ENCODE results near the gene GFPT2. TPM values are rescaled to one million over a fixed set of nuclear protein-coding genes. Genes with fewer than 3 reads are reported as not detected.

The GFPT2 gene
- total RNA-seq, 2 experiments from 2014 or later, result not detected

DNA sequence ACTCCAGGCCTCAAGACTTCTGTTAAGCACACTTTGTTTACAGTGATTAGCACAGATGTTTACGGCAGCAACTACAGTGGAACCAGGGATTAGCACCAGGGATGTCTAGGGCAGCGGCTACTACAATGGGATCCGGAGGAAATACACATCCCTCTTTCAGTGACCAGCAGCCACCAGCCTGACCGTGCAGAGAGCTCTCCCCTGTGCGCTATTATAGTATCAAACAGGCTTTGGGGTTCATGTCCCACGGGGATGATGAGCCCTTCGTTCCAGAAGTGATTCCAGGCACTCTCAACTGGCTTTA lies 21.5 kb downstream of the GFPT2 start:
- no peaks in the 10 kb centered on the region for H3K36me3 ChIP-seq (ENCODE audit: insufficient read depth, low read length)
- H3K4me1 ChIP-seq (ENCODE audit: insufficient read depth, low read length, poor library complexity, severe bottlenecking), result no peaks in the 10 kb centered on the region
- H3K9me2 ChIP-seq (ENCODE audit: insufficient read depth, low read length), result no peaks in the 10 kb centered on the region
- intact Hi-C loops (cut with micrococcal nuclease; ENCODE audit: unreplicated experiment), result no loop called here
- TF ChIP-seq, protein P1, sequence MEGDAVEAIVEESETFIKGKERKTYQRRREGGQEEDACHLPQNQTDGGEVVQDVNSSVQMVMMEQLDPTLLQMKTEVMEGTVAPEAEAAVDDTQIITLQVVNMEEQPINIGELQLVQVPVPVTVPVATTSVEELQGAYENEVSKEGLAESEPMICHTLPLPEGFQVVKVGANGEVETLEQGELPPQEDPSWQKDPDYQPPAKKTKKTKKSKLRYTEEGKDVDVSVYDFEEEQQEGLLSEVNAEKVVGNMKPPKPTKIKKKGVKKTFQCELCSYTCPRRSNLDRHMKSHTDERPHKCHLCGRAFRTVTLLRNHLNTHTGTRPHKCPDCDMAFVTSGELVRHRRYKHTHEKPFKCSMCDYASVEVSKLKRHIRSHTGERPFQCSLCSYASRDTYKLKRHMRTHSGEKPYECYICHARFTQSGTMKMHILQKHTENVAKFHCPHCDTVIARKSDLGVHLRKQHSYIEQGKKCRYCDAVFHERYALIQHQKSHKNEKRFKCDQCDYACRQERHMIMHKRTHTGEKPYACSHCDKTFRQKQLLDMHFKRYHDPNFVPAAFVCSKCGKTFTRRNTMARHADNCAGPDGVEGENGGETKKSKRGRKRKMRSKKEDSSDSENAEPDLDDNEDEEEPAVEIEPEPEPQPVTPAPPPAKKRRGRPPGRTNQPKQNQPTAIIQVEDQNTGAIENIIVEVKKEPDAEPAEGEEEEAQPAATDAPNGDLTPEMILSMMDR (conservative IDR thresholded peaks at IDR 0.05; ENCODE audit: low read length), result no peak
- no peak for TF ChIP-seq EZH2phosphoT487 (IDR thresholded peaks at IDR 0.05; ENCODE audit: borderline replicate concordance, low read depth, low read length)
- no peak for DNase-seq (ENCODE audit: low spot score)
- no peaks in the 10 kb centered on the region for H3K79me2 ChIP-seq (ENCODE audit: insufficient read depth, low read depth, low read length)
- BruUV-seq (replicated peaks), result no TSS peak
- no peak overlapping the region for H3K27ac ChIP-seq (ENCODE audit: low read depth, low read length, poor library complexity, severe bottlenecking)
- CTCF ChIA-PET (ENCODE audit: unreplicated experiment), result no interaction called here
- no peak overlapping the region for H2AFZ ChIP-seq (ENCODE audit: low read length)
- no peaks in the 10 kb centered on the region for H3K9me3 ChIP-seq (ENCODE audit: low read length)
- POLR2A ChIA-PET, result no interaction called here
- H3K4me2 ChIP-seq (ENCODE audit: low read length), result no peak overlapping the region
- H4K20me1 ChIP-seq (ENCODE audit: insufficient read depth, low read length), result no peaks in the 10 kb centered on the region
- H3K4me3 ChIP-seq (ENCODE audit: low read depth, low read length, poor library complexity, severe bottlenecking), result no peak overlapping the region

DNA sequence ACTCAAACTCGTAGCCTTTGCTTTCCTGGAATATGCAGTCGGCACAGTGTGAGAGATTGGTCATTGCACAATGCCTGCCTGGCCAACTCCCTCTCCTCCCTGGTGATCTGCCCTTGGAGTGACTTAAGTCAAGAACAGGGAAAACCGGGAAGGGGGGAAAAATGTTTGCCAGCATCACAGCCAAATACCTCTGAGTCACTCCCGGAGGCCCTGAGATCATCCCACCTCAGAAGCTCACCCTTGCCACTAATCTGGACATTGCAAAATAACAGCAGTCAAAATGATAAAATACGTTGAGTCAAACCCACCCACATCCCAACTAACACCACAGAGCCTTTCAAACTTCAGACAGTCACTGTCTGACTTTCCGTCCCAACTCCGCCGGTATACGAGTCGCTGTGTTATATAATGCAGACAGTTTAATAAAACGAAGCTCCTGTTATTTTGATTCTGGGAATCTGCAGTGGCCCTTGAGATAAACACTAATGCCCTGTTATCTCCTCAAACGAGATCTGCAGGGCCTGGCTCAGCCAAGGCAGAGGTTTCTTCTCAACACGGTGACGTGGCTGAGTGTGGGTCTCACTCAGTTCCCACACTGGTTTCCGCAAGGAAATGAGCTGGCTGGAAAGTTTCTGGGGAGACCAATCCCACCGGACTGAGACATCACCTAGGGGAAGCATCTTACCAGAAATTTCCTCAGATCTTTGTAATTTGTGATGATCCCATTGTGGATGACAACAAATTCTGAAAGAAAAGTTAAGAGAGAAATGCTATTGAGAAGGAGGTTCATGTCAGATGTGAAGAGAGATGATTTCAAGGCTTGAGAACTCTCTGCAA lies 22.1 kb downstream of the GFPT2 start:
- DNase-seq (ENCODE audit: low spot score), result no peak
- H3K4me1 ChIP-seq (ENCODE audit: insufficient read depth, low read length, poor library complexity, severe bottlenecking), result no peaks in the 10 kb centered on the region
- H2AFZ ChIP-seq (ENCODE audit: low read length), result no peak overlapping the region
- H3K4me3 ChIP-seq (ENCODE audit: low read depth, low read length, poor library complexity, severe bottlenecking), result no peak overlapping the region
- H3K9me3 ChIP-seq (ENCODE audit: low read length), result no peaks in the 10 kb centered on the region
- H3K36me3 ChIP-seq (ENCODE audit: insufficient read depth, low read length), result no peaks in the 10 kb centered on the region
- no peak for TF ChIP-seq EZH2phosphoT487 (IDR thresholded peaks at IDR 0.05; ENCODE audit: borderline replicate concordance, low read depth, low read length)
- TF ChIP-seq, protein P1 (conservative IDR thresholded peaks at IDR 0.05; ENCODE audit: low read length), result no peak
- H3K9me2 ChIP-seq (ENCODE audit: insufficient read depth, low read length), result no peaks in the 10 kb centered on the region
- no peaks in the 10 kb centered on the region for H3K79me2 ChIP-seq (ENCODE audit: insufficient read depth, low read depth, low read length)
- no peak overlapping the region for H3K27ac ChIP-seq (ENCODE audit: low read depth, low read length, poor library complexity, severe bottlenecking)
- POLR2A ChIA-PET, result no interaction called here
- H3K4me2 ChIP-seq (ENCODE audit: low read length), result no peak overlapping the region
- BruUV-seq (replicated peaks), result no TSS peak
- intact Hi-C loops (cut with micrococcal nuclease; ENCODE audit: unreplicated experiment), result no loop called here
- CTCF ChIA-PET (ENCODE audit: unreplicated experiment), result no interaction called here
- no peaks in the 10 kb centered on the region for H4K20me1 ChIP-seq (ENCODE audit: insufficient read depth, low read length)

DNA sequence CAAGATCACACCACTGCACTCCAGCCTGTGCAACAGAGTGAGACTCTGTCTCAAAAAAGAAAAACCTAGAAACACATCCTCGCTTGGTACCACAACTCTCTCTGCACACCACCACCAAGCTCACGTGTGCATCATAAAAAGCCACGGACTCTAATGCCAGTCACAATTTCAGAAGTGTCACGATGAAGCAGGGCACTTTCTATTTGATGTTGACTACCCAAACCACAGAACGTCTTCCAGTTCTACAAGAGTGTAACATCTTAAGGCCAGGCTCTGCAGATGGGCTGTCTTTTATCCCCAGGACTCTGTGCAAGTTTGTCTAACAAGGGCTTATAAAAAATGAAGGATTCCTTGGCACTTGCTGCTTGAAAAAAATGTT lies 22.9 kb downstream of the GFPT2 start:
- no peak for DNase-seq (ENCODE audit: low spot score)
- TF ChIP-seq, protein P1 (conservative IDR thresholded peaks at IDR 0.05; ENCODE audit: low read length), result no peak
- TF ChIP-seq EZH2phosphoT487 (IDR thresholded peaks at IDR 0.05; ENCODE audit: borderline replicate concordance, low read depth, low read length), result no peak
- Histone ChIP-seq H3K4me1 (ENCODE audit: insufficient read depth, low read length, poor library complexity, severe bottlenecking) (no peaks in the 10 kb centered on the region), H3K9me3 (ENCODE audit: low read length) (no peaks in the 10 kb centered on the region), H3K4me2 (ENCODE audit: low read length) (no peak overlapping the region), H3K36me3 (ENCODE audit: insufficient read depth, low read length) (no peaks in the 10 kb centered on the region), H3K27ac (ENCODE audit: low read depth, low read length, poor library complexity, severe bottlenecking) (no peak overlapping the region), H4K20me1 (ENCODE audit: insufficient read depth, low read length) (no peaks in the 10 kb centered on the region), H3K4me3 (ENCODE audit: low read depth, low read length, poor library complexity, severe bottlenecking) (no peak overlapping the region), H3K9me2 (ENCODE audit: insufficient read depth, low read length) (no peaks in the 10 kb centered on the region), H3K79me2 (ENCODE audit: insufficient read depth, low read depth, low read length) (no peaks in the 10 kb centered on the region), H2AFZ (ENCODE audit: low read length) (no peak overlapping the region)
- intact Hi-C loops (cut with micrococcal nuclease; ENCODE audit: unreplicated experiment), result no loop called here
- ChIA-PET CTCF (ENCODE audit: unreplicated experiment) (no interaction called here), POLR2A (no interaction called here)
- no TSS peak for BruUV-seq (replicated peaks)
